Gastroesophageal sphincter (tissue), 3 donors: ENCODE data around the gene GPR55.

Experiments
- CTCF ChIP-seq, 4 experiments: fragments of 200-600 bp in 2 of 4; fragments of 450-650 bp in 2 of 4; sonication (generic) in 1 of 4; IDR thresholded peaks; one replicate each; pipeline ENCODE4 v1.5.1; 2017 to 2019; ENCODE audit warnings: antibody characterized with exemption in 4 of 4, mild to moderate bottlenecking in 2 of 4, moderate library complexity in 2 of 4
- EP300 ChIP-seq: sonication (generic); formaldehyde crosslinking; IDR thresholded peaks from one replicate; pipeline ENCODE4 v1.6.1; 2017; ENCODE audit warnings: antibody characterized with exemption, mild to moderate bottlenecking
- POLR2A ChIP-seq, 2 donors: fragments of 450-650 bp; IDR thresholded peaks; one replicate each; pipeline ENCODE4 v1.6.1; 2017; ENCODE audit warnings: antibody characterized with exemption in 2 of 2, mild to moderate bottlenecking in 2 of 2, moderate library complexity in 1 of 2
- POLR2AphosphoS5 ChIP-seq: sonication (generic); formaldehyde crosslinking; IDR thresholded peaks from one replicate; pipeline ENCODE4 v1.6.1; 2017; ENCODE audit warnings: antibody characterized with exemption

- no peak for TF ChIP-seq CTCF (IDR thresholded peaks at IDR 0.05)
- TF ChIP-seq POLR2A (IDR thresholded peaks at IDR 0.05), result no peak
- no peak for TF ChIP-seq EP300
- TF ChIP-seq POLR2AphosphoS5, result no peak
Observed at GRCh38 chr2:230877759-230878598, 47.1 kb downstream of the GPR55 start.
